Mammary epithelial cell (primary cell): ENCODE measurements around the gene PSTPIP1.

Experiments
- CTCF ChIP-seq, 2 donors: IDR thresholded peaks in 1 of 2; conservative IDR thresholded peaks in 1 of 2; 2 replicates each; pipeline ENCODE4 v1.5.1; 2011 to 2012; ENCODE audit warnings: inconsistent platforms in 2 of 2, low read length in 2 of 2, mild to moderate bottlenecking in 2 of 2, control low read depth in 1 of 2, low read depth in 1 of 2; ENCODE audit not compliant: insufficient read depth in 1 of 2; ENCODE audit errors: extremely low read depth in 1 of 2
- EZH2 ChIP-seq: IDR thresholded peaks from 2 replicates; pipeline ENCODE4 v1.6.1; 2012; ENCODE audit warnings: low read length, inconsistent platforms, borderline replicate concordance

GRCh38 chr15:76986743-76987142 is 8.2 kb upstream of the PSTPIP1 start:
- no peak for TF ChIP-seq CTCF (conservative IDR thresholded peaks at IDR 0.05 in 1 of 2, IDR thresholded peaks at IDR 0.05 in 1 of 2; ENCODE audit: extremely low read depth in 1 of 2, insufficient read depth in 1 of 2, low read depth in 1 of 2, low read length in 2 of 2)
- TF ChIP-seq EZH2 = no peak
